Measurements from ENCODE around the gene RFESD.
"Not testable (repeated sequence)": the region's sequence is repeated elsewhere in the genome, so short reads cannot be mapped to it uniquely, and the experiment has no call there.

RFESD gene

GRCh38 chr5:95667678-95668077 is 21.1 kb downstream of the RFESD start:
- DNase-seq = no peak

GRCh38 chr5:95668216-95668615 is 21.6 kb downstream of the RFESD start:
- DNase-seq = no peak

GRCh38 chr5:95668728-95669127 is 22.2 kb downstream of the RFESD start:
- no peak for DNase-seq

GRCh38 chr5:95669540-95669939 is 23.0 kb downstream of the RFESD start:
- no peak for DNase-seq

DNA sequence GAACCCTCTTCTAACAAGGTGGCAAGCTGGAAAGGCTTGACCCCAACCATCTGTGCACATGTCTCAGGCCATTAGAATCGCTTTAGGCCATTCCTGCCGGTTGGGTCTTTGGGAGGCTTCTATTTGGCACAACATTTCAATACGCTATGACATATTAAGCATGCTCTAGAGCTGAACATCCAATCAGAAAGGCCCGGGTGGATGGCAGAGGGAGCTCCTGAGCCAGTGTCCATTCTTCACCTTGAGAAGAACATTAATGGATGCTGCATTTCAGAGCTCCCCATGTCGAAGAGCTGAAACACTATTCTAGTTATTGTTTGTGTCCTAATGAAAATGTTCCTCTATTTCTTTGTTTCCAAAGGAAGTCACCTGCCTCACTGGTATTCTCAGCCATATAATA is 23.4 kb downstream of the RFESD start:
- DNase-seq = no peak

DNA sequence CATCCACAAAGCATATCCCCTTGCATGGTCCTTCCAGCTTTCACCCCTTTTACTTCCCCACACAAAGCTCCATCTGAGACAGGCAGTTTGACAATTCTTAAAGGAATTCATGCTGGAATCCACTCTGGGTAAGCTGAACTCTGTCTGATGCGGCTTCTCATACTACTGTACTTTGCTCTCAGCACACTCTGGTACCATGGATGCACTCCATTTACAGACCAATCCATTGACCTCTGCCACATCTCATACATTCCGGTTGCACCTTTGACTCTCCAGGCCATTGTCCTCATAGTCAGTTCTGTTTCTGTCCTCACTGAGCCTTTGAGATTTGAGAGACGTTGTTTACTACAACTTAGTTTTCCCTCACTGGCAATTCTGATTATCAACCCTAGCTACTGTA is 24.0 kb downstream of the RFESD start:
- DNase-seq = no peak

DNA sequence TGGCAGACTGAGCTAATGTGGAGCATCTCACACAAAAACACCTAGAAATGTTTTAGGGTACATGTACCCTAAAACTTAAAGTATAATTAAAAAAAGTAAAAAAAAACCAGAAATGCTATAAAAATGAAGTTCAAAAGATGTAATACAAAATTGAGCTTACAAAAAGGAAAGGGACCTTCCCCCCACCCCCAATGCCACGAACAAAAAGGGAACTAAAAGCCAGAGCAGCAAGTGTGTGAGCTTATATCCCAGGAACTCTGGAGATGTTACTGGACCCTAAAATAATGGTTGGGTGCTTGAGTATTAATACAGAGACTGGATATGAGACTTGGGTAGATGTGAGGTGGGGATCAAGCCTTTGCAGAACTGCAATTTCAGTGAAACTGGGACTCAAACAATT is 25.2 kb downstream of the RFESD start:
- no peak for DNase-seq

DNA sequence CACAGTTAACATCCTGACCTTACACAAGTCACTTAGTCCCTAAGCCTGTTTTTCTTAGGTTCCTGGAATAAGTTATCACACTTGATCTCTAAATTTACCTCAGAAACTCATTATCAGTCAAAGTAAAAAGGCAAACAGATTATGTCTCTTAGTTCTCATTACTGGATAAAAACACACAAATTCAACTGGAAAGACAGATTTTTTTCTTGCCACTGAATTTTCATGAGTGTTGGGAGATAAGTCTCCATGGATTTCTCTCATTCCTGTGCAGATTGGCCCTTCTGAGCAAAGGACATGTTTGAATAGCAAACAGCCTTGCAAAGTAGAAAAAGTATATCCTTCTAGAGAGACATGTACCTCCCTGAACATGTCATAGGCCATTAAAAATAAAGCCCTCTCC is 26.1 kb downstream of the RFESD start:
- DNase-seq = no peak

- no peak for DNase-seq
These were observed 26.5 kb downstream of the RFESD start for GRCh38 chr5:95673081-95673480.

DNA sequence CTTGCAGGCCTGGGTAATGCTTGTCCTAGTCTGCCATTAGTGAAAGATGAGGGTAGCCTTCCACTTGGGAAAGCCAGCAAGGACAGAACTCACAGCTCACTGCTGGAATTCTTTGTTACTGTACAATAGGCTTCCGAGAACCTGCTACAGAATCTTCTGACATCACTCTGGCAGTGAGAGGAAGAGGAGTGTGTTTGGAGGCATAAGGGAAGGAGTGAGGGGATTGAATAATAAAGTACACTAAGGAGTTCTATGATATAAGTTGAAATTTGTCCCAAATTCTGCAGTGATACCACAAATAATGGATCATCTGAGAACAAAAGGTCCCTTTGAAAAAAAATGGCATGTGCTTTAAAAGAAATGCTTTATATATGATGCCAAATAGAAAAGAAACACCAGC is 36.3 kb downstream of the RFESD start, which contains the start of gene SPATA9:
Gene SPATA9, minus strand, starts transcription at position 101 of the 400 bp plus-strand sequence. CDS start 137 bp downstream, outside the sequence.
- DNase-seq = no peak

GRCh38 chr5:95684361-95684760 is 37.8 kb downstream of the RFESD start:
- no peak for DNase-seq

- no peak for DNase-seq
These were observed 40.1 kb downstream of the RFESD start for GRCh38 chr5:95686651-95687050.

GRCh38 chr5:95689680-95690079 is 43.1 kb downstream of the RFESD start:
- DNase-seq = no peak

DNA sequence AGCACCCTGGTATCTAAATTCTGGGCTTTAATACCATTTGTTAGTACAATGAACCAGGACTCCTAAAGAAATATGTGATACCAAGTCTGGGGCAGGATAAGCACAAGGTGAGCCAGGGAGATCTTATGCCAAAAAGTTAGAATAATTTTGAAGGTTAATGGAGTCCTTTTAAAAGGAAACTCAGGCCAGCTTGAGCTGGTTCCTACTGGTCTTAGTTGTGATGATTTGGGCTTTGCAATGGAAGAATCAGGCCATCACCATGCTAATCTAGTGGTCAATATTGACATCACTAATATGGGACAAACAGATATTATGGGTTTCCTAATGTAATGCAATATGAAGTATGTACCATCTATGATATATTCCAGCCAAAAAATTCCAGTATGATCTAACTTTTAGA is 43.8 kb downstream of the RFESD start:
- DNase-seq = no peak

GRCh38 chr5:95697781-95698681 is 51.5 kb downstream of the RFESD start:
- no peak for DNase-seq

DNA sequence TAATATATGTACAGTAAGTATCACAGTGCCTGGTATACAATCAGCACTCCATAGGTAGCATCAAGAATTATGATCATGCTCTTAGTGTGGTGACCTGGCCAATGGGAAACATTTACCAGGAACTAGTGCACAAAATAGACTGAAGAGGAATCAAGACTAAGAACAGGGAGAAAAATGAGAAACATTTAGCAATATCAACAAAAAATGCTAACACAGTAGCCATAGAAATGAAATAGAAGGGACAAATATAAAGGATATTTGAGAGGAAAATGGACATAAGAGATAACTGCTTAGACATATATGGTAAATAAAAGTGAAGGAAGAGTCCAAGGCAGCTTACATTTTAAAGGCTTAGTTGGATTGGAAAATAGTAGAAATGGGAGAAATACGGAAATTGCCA is 52.8 kb downstream of the RFESD start:
- DNase-seq = no peak

DNA sequence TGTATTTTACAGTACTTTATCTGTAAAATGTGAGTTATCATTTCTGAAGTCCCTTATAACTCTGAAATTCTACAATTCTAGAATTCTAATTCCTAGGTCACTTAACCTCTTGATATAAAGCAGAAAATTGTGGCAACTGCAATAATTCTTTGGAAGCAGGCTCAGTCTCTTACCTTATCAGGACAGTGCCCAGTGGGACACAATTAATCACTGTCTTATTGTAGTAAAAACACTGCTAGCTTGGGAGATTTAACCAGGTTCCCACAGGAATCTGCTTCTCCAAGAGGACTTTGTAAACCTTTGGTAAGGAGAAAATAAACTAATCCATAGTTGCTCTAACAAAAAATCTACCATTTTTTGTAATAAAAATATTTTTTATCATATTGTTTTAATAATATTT is 54.5 kb downstream of the RFESD start:
- DNase-seq = no peak

DNA sequence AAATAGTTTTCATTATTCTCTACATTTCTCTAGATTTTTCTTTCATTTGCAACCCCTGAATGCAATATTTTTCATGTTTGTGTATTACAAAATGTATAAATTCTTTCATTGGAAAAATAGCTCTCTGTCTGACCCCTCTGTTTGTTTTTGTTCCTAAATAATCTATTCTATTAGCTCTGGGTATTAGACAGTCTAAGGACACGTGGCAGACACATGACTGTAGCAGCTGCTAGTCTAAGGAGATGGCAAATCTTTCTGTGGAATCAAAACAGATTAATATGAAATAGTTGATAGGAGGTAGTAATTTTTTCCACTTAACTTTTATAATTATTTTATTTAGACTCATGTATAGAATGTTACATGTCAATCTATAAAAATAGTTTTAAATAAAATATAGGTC is 57.6 kb downstream of the RFESD start:
- DNase-seq = no peak

GRCh38 chr5:95706196-95706595 is 59.6 kb downstream of the RFESD start:
- not testable (repeated sequence) for DNase-seq

GRCh38 chr5:95707055-95707454 is 60.5 kb downstream of the RFESD start:
- no peak for DNase-seq
